ENCODE measurements around the gene ANXA10. TPM values are rescaled to one million over a fixed set of nuclear protein-coding genes. Genes with fewer than 3 reads are reported as not detected.

Gene ANXA10
- total and polyA plus RNA-seq, 2 of the 8 experiments (the other 6 are each of a cell fraction or from before 2014, with no cell fraction given): not detected

- Histone ChIP-seq H4K5ac (ENCODE audit: insufficient read length, low read depth, low read length) (no peak overlapping the region), H3K4me2 (ENCODE audit: insufficient read depth in 1 of 2, low read depth in 2 of 2, low read length in 2 of 2) (no peak overlapping the region), H2BK15ac (ENCODE audit: low read length) (no peak overlapping the region), H2BK12ac (ENCODE audit: low read depth, low read length) (no peak overlapping the region), H3K4me3 (ENCODE audit: extremely low read depth in 1 of 4, insufficient read depth in 2 of 4, low read depth in 3 of 4, low read length in 4 of 4) (no peak overlapping the region), H3K79me2 (ENCODE audit: control insufficient read depth in 1 of 2, insufficient read depth in 2 of 2, low read length in 2 of 2) (no peaks in the 10 kb centered on the region), H4K20me1 (replicated peaks in 1 of 2; ENCODE audit: control insufficient read depth in 1 of 2, insufficient read depth in 2 of 2, low read length in 2 of 2) (no peaks in the 10 kb centered on the region), H3K9me3 (ENCODE audit: insufficient read depth in 2 of 2, low read depth in 1 of 2, low read length in 1 of 2) (no peaks in the 10 kb centered on the region), H3K56ac (replicated peaks; ENCODE audit: insufficient read length, low read depth, low read length) (no peak overlapping the region), H2BK20ac (ENCODE audit: low read length) (no peak overlapping the region), H3K27ac (ENCODE audit: low read depth, low read length) (no peak overlapping the region), H3K18ac (ENCODE audit: extremely low read depth, low read length) (no peak overlapping the region), H3K23me2 (ENCODE audit: low read depth, low read length) (no peaks in the 10 kb centered on the region), H3K4ac (replicated peaks; ENCODE audit: insufficient read length, low read depth, low read length) (no peak overlapping the region), H2BK5ac (ENCODE audit: low read depth, low read length) (no peak overlapping the region), H3K4me1 (replicated peaks in 1 of 4; ENCODE audit: control insufficient read depth in 3 of 4, insufficient read depth in 4 of 4, low read length in 3 of 4) (no peaks in the 10 kb centered on the region), H3K23ac (ENCODE audit: insufficient read length) (no peak overlapping the region), H2AK5ac (ENCODE audit: low read depth, low read length) (no peak overlapping the region), H3K14ac (ENCODE audit: insufficient read length) (no peak overlapping the region), H4K8ac (ENCODE audit: extremely low read depth, insufficient read depth, low read length) (no peak overlapping the region), H2BK120ac (replicated peaks; ENCODE audit: low read depth, low read length) (no peak overlapping the region), H3K9ac (replicated peaks in 1 of 4; ENCODE audit: extremely low read depth in 1 of 4, low read depth in 3 of 4, low read length in 3 of 4) (no peak overlapping the region), H4K91ac (replicated peaks; ENCODE audit: insufficient read length, low read length) (no peak overlapping the region), H3K36me3 (ENCODE audit: control insufficient read depth in 2 of 4, insufficient read depth in 4 of 4, low read length in 3 of 4) (no peaks in the 10 kb centered on the region), H2AFZ (ENCODE audit: low read length) (no peak overlapping the region), H3K79me1 (ENCODE audit: low read depth, low read length) (no peaks in the 10 kb centered on the region), H3K27me3 (replicated peaks in 1 of 4; ENCODE audit: control insufficient read depth in 3 of 4, extremely low read depth in 1 of 4, insufficient read depth in 3 of 4, low read length in 3 of 4) (no peaks in the 10 kb centered on the region)
- ChIA-PET POLR2A (ENCODE audit: partially characterized antibody) (no interaction called here), CTCF (ENCODE audit: partially characterized antibody) (interaction anchor here (3.4 kb wide), 1 partner anchor 11 kb away, joined by 21 read pairs; no protein-coding TSS in a partner anchor)
- TF ChIP-seq RAD21 (IDR thresholded peaks at IDR 0.05 in 1 of 2, conservative IDR thresholded peaks at IDR 0.05 in 1 of 2; ENCODE audit: low read depth in 2 of 2, low read length in 2 of 2) (no peak), GABPA (IDR thresholded peaks at IDR 0.05; ENCODE audit: borderline replicate concordance, insufficient read depth, low read length) (no peak), TEAD4 (IDR thresholded peaks at IDR 0.05; ENCODE audit: low read depth, low read length) (no peak)
- DNase-seq (ENCODE audit: low read depth in 1 of 2, low spot score in 2 of 2): no peak
- 87% methylated on average over 2 of the region's 2 CpGs; no CpG with 5 or more reads in 1 of the 2 experiments for WGBS, 2 experiments (ENCODE audit: extremely low coverage in 1 of 2, insufficient coverage in 1 of 2, insufficient read length in 1 of 2, insufficient replicate concordance in 2 of 2, low coverage in 1 of 2, low lambda C conversion rate in 2 of 2, missing lambda C conversion rate in 1 of 2)
- FAIRE-seq: no peak
Measured at GRCh38 chr4:168143601-168144000, 51.3 kb downstream of the ANXA10 start.

Data from H1 (cell line).